Measurements from ENCODE around the gene BABAM2.
"Not testable (repeated sequence)": the region's sequence is repeated elsewhere in the genome, so short reads cannot be mapped to it uniquely, and the experiment has no call there.

Gene BABAM2

GRCh38 chr2:28101123-28101522, 210.6 kb downstream of the BABAM2 start:
- DNase-seq (ENCODE audit: extremely low spot score), result no peak
- no peak for TF ChIP-seq ARNT (IDR thresholded peaks at IDR 0.05)
- TF ChIP-seq FOXK2 (IDR thresholded peaks at IDR 0.05), result no peak
- TF ChIP-seq CTBP1 (IDR thresholded peaks at IDR 0.05; ENCODE audit: borderline replicate concordance), result no peak
- no peak for TF ChIP-seq PKNOX1 (IDR thresholded peaks at IDR 0.05)
- TF ChIP-seq FOXM1 (IDR thresholded peaks at IDR 0.05; ENCODE audit: borderline replicate concordance), result no peak
- no peak for TF ChIP-seq HDGF (IDR thresholded peaks at IDR 0.05; ENCODE audit: borderline replicate concordance)
- no peak for TF ChIP-seq ZNF384 (IDR thresholded peaks at IDR 0.05)
- no peak for TF ChIP-seq FOXA1 (IDR thresholded peaks at IDR 0.05)
- no peak for TF ChIP-seq SUZ12 (IDR thresholded peaks at IDR 0.05)
- no peak for TF ChIP-seq LEF1 (IDR thresholded peaks at IDR 0.05; ENCODE audit: borderline replicate concordance)
- TF ChIP-seq TARDBP (IDR thresholded peaks at IDR 0.05), result no peak
- no peak for TF ChIP-seq BHLHE40 (IDR thresholded peaks at IDR 0.05; ENCODE audit: borderline replicate concordance)
- TF ChIP-seq NFRKB (IDR thresholded peaks at IDR 0.05), result no peak
- ChIA-PET CTCF (no interaction called here), POLR2A (no interaction called here)

GRCh38 chr2:28101892-28102291, 211.4 kb downstream of the BABAM2 start:
- no peak for DNase-seq (ENCODE audit: extremely low spot score)
- TF ChIP-seq SP1 (IDR thresholded peaks at IDR 0.05), result no peak
- no peak for TF ChIP-seq SUZ12 (IDR thresholded peaks at IDR 0.05)
- CTCF ChIA-PET, result no interaction called here
- POLR2A ChIA-PET, result no interaction called here

GRCh38 chr2:28102455-28102874, 211.9 kb downstream of the BABAM2 start:
- TF ChIP-seq LEF1 (IDR thresholded peaks at IDR 0.05; ENCODE audit: borderline replicate concordance), result no peak
- TF ChIP-seq L3MBTL2 (conservative IDR thresholded peaks at IDR 0.05), result no peak
- no peak for TF ChIP-seq TARDBP (IDR thresholded peaks at IDR 0.05)
- TF ChIP-seq CTBP1 (IDR thresholded peaks at IDR 0.05; ENCODE audit: borderline replicate concordance), result no peak
- TF ChIP-seq HDGF (IDR thresholded peaks at IDR 0.05; ENCODE audit: borderline replicate concordance), result no peak
- TF ChIP-seq NFRKB (IDR thresholded peaks at IDR 0.05), result no peak
- no peak for TF ChIP-seq ARNT (IDR thresholded peaks at IDR 0.05)
- TF ChIP-seq SUZ12 (IDR thresholded peaks at IDR 0.05), result no peak
- no peak for TF ChIP-seq ELF4 (IDR thresholded peaks at IDR 0.05)
- TF ChIP-seq FOXA1 (IDR thresholded peaks at IDR 0.05), result no peak
- TF ChIP-seq ZNF384 (IDR thresholded peaks at IDR 0.05), result no peak
- no peak for TF ChIP-seq PKNOX1 (IDR thresholded peaks at IDR 0.05)
- TF ChIP-seq BHLHE40 (IDR thresholded peaks at IDR 0.05; ENCODE audit: borderline replicate concordance), result no peak
- no peak for TF ChIP-seq SP1 (IDR thresholded peaks at IDR 0.05)
- TF ChIP-seq FOXM1 (IDR thresholded peaks at IDR 0.05; ENCODE audit: borderline replicate concordance), result no peak
- no peak for TF ChIP-seq FOXK2 (IDR thresholded peaks at IDR 0.05)
- CTCF ChIA-PET, result no interaction called here

GRCh38 chr2:28103611-28104010, 213.1 kb downstream of the BABAM2 start:
- CTCF ChIA-PET, result no interaction called here
- DNase-seq (ENCODE audit: extremely low spot score), result no peak
- TF ChIP-seq SP1 (IDR thresholded peaks at IDR 0.05), result no peak
- TF ChIP-seq ELF4 (IDR thresholded peaks at IDR 0.05), result no peak
- no peak for TF ChIP-seq PKNOX1 (IDR thresholded peaks at IDR 0.05)
- TF ChIP-seq ARNT (IDR thresholded peaks at IDR 0.05), result no peak
- TF ChIP-seq ZNF384 (IDR thresholded peaks at IDR 0.05), result no peak
- TF ChIP-seq CTBP1 (IDR thresholded peaks at IDR 0.05; ENCODE audit: borderline replicate concordance), result no peak
- no peak for TF ChIP-seq TARDBP (IDR thresholded peaks at IDR 0.05)
- POLR2A ChIA-PET, result no interaction called here

More at GRCh38 chr2:28102455-28102874, 211.9 kb downstream of the BABAM2 start:
- POLR2A ChIA-PET, result no interaction called here
- no peak for DNase-seq (ENCODE audit: extremely low spot score)

GRCh38 chr2:28108143-28108542, 217.6 kb downstream of the BABAM2 start:
- DNase-seq (ENCODE audit: extremely low spot score), result no peak
- TF ChIP-seq SUZ12 (IDR thresholded peaks at IDR 0.05) (no peak), TARDBP (IDR thresholded peaks at IDR 0.05) (no peak), HDGF (IDR thresholded peaks at IDR 0.05; ENCODE audit: borderline replicate concordance) (no peak), ARNT (IDR thresholded peaks at IDR 0.05) (no peak), ZNF384 (IDR thresholded peaks at IDR 0.05) (no peak), CTBP1 (IDR thresholded peaks at IDR 0.05; ENCODE audit: borderline replicate concordance) (no peak), SP1 (IDR thresholded peaks at IDR 0.05) (no peak), FOXA1 (IDR thresholded peaks at IDR 0.05) (no peak), FOXM1 (IDR thresholded peaks at IDR 0.05; ENCODE audit: borderline replicate concordance) (no peak), ELF4 (IDR thresholded peaks at IDR 0.05) (no peak), NFRKB (IDR thresholded peaks at IDR 0.05) (no peak), L3MBTL2 (conservative IDR thresholded peaks at IDR 0.05) (no peak), FOXK2 (IDR thresholded peaks at IDR 0.05) (no peak), BHLHE40 (IDR thresholded peaks at IDR 0.05; ENCODE audit: borderline replicate concordance) (no peak), PKNOX1 (IDR thresholded peaks at IDR 0.05) (no peak), LEF1 (IDR thresholded peaks at IDR 0.05; ENCODE audit: borderline replicate concordance) (no peak)
- CTCF ChIA-PET, result no interaction called here
- POLR2A ChIA-PET, result no interaction called here

GRCh38 chr2:28113771-28114170, 223.2 kb downstream of the BABAM2 start:
- CTCF ChIA-PET; POLR2A ChIA-PET; DNase-seq (ENCODE audit: extremely low spot score): not testable (repeated sequence)

Measured in HEK293T (cell line).